SH-SY5Y (cell line): ENCODE results near the gene ROR1.

Experiments used
- GATA2 ChIP-seq: IDR thresholded peaks from 2 replicates; pipeline ENCODE4 v1.6.1; 2011; ENCODE audit warnings: mild to moderate bottlenecking, low read depth, low read length
- GATA3 ChIP-seq: IDR thresholded peaks from 2 replicates; pipeline ENCODE4 v1.6.1; 2011; ENCODE audit warnings: low read depth, mild to moderate bottlenecking, low read length, moderate library complexity

ROR1 gene

DNA sequence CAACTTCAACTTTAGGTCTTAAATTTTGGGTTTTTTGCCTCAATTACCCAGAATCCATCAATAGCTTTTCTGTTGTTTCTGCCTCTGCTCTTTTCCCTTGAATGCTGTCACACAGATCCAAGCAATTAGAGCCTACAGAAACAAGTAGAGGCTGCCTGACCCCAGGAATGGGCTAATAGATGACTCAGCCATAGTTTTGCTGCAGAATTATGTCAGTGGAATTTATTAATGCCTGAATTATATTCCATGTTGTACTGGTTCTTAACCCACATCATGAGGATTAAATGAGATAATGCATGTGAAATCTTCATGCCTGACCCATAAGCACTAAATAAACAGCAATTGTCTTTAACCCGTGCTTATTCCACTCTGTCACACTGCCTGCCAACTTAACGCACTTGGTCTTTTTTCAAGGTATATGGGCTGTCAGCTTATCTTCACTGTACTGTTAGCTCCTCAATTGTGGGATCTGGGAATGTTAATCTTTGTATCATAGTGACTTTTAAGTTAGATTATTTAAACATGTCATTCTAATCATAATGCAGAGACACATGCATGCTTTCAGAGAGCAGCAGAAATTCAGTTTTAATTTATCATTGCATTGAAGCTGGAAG is 213.3 kb downstream of the ROR1 start:
- TF ChIP-seq GATA2 (no peak), GATA3 (no peak)

DNA sequence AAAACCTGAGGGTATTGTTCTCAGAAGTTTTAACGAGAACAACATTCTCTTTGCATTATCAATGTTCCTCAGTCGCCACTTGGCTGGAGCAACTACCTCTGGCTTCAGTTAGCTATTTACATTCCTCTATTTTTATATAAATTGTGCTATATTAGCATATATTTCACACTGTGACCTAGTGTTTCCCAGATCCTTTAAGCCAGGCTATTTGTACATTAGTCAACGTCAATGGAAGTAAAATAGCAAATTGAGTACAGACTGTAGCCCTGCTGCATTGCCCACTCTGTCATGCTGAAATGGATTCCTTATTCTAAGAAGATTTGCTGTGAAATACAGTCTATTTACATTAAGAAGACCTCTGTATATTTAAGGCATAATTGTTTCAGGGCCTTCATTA is 213.8 kb downstream of the ROR1 start:
- TF ChIP-seq GATA3 (no peak), GATA2 (no peak)

DNA sequence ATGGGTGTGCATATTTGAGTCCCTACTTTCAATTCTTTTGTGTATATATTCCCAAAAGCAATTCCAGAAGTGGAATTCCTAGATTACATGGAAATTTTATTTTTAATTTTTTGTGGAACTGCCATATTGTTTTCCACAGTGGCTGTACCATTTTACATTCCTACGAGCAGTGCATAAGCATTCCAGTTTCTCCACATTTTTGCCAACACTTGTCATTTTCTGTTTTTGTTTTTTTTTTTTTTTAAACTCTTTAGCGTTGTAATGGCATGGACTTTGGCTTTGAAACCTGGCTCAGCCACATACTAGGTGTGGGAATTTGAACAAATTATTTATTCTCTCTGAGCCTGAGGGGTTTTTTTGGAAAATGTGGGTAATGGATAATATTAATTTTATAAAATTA is 215.1 kb downstream of the ROR1 start:
- TF ChIP-seq GATA2 (no peak), GATA3 (no peak)

DNA sequence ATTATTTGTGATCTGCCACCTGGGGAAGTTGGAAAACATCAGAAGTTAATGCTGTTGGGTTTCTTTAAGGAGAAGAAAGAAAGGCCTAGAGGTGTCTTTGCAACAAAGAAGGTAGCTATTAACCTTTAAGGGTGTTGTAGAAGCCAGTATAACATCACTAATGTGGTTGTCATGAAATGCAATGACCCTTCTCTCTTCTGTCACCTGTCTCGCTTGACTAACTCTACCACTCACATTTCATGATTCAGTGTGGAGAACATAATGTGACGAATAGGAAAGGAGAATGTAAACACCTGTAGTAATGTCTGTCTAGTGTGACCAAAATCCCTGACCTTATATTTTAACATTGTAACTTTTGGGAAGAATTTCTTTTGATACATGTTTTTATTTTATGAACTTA is 217.9 kb downstream of the ROR1 start:
- no peak for TF ChIP-seq GATA3
- TF ChIP-seq GATA2: no peak

DNA sequence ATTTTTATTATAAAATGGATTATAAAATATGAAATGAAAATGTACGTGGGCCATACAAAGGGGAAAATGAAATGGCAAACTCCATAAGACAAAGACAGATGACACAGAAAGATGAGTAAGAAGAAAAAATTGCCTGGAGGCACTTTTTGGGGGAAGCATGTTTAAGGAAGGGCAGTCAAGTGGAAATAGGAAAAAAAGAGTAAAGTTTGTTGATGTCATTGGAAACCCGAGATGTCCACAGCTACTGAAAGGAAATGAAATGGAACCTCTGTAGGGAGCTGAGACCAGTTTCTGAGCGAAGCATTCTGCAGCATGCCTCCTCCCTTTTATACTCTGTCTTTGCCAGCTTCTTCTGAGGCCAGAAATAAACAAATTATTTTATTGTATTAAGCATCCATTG is 226.2 kb downstream of the ROR1 start:
- TF ChIP-seq GATA3: no peak
- no peak for TF ChIP-seq GATA2

DNA sequence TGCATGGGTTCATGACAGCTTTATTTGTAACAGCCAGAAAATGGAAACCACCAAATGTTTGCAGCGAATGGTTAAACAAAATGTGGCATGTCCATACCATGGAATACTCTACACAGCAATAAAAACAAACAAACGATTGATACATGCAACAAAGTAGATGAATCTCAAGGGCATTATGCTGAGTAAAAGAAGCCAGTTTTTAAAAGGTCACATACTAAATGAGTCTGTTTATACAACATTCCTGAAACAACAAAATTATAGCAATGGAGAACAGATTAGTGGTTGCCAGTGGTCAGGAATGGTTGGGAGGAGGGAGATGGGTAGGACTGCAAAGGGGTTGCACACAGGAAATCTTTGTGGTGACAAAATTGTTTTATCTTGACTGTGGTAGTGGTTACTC is 227.2 kb downstream of the ROR1 start:
- TF ChIP-seq GATA3 (no peak), GATA2 (no peak)

DNA sequence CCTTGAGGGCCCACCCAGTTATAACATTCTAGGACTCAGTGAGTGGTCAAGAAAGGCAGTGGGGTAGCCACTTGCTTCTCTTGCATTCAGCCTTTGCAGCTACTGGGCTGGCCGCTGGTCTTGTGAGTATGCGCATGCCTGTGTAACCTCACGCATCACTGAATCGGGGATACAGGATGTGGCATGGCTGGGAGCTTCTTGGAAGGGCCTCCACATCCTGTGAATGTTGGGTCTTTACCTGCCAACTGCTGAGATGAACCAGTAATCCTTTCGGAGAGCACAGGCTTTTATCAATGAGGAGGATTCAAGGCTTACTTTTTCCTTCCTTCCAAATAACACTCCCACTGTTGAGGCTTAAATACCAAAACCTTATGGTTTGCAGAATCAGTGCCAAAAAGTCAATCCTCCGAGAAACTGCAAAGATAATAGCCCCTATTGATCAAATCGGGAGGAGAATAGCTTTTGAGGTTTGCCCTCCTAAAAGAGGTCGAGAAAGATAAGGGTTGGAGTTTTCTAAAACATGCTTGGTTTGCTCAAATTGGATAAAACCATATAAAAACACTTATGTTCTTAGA is 230.7 kb downstream of the ROR1 start:
- TF ChIP-seq GATA2 (no peak), GATA3 (no peak)

DNA sequence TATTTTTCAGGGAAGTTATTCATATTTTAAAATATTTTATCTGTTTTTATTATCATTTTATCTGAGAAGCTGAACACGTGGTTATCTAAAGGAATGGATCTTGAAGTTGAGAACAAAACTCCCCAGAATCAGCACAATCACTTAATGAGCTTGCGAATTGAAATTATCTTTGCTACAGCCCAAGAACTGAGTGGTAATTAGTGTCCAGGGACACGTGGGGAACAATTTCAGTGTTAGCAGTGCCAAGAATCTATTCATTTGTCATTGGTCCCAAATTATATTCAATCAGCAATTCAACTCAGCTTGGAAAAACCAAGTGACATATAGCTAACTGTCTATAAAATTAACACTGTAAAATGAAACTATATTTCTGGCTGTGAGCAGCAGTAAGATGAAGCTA is 232.0 kb downstream of the ROR1 start:
- TF ChIP-seq GATA3: no peak
- no peak for TF ChIP-seq GATA2

DNA sequence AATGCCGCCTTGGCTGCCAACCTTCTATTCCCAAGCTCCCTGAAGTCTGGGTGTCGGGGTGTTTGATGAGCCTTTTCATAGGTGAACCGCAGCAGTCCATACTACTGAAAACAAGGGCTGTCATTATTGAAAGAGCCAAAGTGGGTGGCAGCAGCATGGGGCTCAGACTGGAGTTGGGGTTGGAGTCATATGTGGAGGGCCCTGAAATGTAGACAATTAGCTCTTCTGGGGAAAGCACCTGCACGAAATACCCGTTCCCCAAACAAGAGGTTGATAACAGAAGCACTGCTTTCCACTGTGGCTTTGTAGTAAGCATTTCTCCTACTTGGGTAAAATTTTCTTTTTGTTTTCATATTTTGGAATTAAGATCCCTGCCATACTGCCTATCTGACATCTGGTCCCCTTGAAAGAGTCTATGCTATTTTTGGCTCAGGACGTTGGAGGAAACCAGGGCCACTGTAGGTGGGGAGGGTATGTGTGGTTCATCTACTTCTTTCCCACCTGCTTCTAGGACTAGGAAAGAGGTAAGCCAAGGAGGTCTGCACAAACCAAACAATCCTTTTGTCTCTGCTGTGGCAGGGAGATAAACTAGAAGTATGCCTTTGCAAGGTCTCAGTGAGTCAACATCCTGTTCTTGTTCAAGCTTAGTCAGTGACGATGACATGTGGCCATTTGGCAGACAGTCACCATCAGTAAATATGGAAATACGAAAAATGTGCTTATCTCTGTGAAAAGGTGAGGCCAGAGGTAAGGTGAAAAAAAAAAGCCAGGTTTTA is 232.6 kb downstream of the ROR1 start:
- TF ChIP-seq GATA3: no peak
- TF ChIP-seq GATA2: no peak

DNA sequence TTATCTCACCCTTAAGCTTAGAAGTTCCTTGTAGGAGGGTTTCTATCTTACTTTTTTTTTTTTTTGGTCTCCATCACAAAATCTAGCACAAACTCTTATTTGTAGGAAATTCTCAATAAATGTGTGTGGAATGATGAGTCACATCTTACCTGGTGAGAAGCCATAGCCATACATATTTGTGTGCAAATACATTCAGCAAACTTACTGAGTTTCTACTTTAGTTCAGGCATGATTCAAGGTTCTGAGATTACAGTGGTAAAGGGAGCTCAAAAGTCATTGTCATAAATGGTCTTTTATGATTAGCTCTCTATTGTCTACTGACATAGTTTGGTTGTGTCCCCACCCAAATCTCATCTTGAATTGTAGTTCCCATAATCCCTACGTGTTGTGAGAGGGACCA is 236.5 kb downstream of the ROR1 start:
- TF ChIP-seq GATA3 (no peak), GATA2 (no peak)

DNA sequence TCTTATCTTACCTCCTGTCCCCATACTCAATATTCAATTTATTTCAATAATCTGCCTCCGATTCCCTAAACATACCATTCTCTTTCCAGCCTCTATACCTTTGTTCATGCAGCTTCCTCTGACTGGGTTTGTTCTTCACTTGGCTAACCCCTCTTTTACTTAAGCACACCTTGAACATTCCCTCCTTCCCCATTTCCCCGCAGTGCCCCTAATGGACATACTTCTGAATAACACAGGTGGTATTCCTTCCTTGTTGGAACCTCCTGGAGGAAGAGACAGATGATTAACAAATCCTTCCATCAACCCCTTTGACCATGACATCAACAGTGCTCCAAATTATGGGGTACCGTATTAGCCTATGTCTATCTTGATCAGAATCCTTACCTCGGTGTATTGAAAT is 239.6 kb downstream of the ROR1 start:
- TF ChIP-seq GATA2 (no peak), GATA3 (no peak)

DNA sequence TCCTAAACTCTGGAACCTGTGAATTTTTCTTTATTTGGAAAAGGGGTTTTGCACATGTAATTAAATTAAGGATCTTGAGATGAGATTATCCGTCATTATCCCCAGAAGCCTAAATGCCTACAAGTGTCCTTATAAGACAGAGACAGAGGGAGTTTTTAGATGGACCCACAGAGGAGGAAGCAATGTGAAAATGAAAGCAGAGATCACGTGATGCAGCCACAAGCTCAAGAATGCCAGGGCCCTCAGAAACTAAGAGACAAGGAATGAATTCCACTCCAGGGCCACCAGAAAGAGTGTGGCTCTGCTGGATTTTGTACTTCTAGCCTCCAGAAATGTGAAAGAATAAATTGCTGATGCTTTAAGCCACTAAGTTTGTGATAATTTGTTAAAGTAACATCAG is 246.0 kb downstream of the ROR1 start:
- TF ChIP-seq GATA2 (no peak), GATA3 (no peak)

DNA sequence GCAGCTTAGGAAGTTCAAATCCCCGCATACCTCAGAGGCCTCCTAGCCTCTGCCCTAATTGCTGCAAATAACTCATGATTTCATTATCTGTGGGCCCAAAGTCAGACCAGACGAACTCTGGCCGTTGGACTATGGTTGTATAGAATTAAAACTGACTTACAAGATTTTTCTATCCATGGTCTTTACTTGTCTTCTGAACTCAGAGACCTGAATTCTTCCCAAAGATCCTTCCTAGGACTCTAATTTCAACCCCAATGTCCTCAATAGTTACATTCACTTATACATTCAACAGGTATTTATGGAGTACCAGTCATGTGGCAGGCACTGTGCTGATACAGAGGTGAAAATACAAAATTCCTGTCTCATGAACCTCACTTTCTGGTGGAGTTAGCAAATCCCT is 247.2 kb downstream of the ROR1 start:
- TF ChIP-seq GATA3 (no peak), GATA2 (no peak)

DNA sequence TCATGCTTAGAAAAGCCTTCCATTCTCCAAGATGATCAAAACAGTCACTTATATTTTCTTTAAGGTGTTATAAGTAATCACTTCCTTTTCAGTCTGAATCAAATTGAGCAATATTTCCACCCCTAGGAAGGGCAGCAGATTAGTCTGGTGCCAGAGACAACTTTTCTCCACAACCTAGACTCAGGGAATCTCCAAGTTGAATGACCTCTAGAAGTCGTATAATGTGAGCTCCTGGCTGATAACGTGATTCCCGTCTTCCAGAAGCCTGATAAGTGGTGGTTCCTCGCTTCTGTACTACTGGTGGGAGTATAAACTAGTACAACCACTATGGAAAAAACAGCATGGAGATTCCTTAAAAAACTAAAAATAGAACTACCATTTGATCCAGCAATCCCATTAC is 251.2 kb downstream of the ROR1 start:
- TF ChIP-seq GATA3 (no peak), GATA2 (no peak)

DNA sequence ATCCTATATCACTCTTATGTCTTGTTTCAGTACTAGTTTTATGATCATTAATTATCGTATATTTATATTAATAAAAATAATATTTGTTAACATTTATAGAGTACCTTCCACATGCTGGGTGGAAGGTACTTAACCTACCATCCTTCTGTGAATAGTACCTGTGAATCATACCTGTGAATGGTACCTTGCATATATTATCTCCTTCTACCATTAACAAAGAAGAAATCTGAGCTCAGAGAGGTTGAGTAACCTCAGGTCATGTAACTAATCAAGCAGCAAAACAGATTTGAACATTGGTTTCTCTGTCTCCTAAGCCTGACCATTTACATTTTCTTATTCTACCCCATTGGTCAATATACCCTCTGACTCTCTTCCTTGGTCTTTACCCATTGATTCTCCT is 255.2 kb downstream of the ROR1 start:
- TF ChIP-seq GATA3 (no peak), GATA2 (no peak)
